H1 (cell line): ENCODE results near the gene TMEM63C. TPM values are rescaled to one million over a fixed set of nuclear protein-coding genes. Genes with fewer than 3 reads are reported as not detected.

Experiments
- CTCF ChIA-PET: fragments of 300-600 bp; sonication (Branson Sonifier 250); formaldehyde crosslinking; loops from one replicate; lab custom pipeline; 2021; ENCODE audit not compliant: partially characterized antibody; lab: Charles Lee
- POLR2A ChIA-PET: fragments of 300-600 bp; sonication (Branson Sonifier 250); formaldehyde crosslinking; loops from one replicate; lab custom pipeline; 2021; ENCODE audit warnings: inconsistent platforms; ENCODE audit not compliant: partially characterized antibody; lab: Charles Lee
- DNase-seq, 2 experiments: peaks; one replicate each; pipeline versions ENCODE4 v3.0.0 to v3.0.0-alpha.2; 2010 to 2022; ENCODE audit warnings: low spot score in 2 of 2, low read depth in 1 of 2, mixed read lengths in 1 of 2
- FAIRE-seq: peaks from 2 replicates; lab custom pipeline; 2011; peaks lifted over from hg19 to GRCh38; lab: Jason Lieb, UNC
- H2AFZ ChIP-seq: 2 replicates; pipeline ENCODE4 v1.8.1; 2012; ENCODE audit warnings: low read length, inconsistent platforms
- H2AK5ac ChIP-seq: 2 replicates; pipeline ENCODE4 v1.6.1; 2013; ENCODE audit warnings: low read depth, low read length
- H2BK120ac ChIP-seq: replicated peaks from 2 replicates; pipeline ENCODE3; 2013; ENCODE audit warnings: low read depth, low read length, inconsistent platforms
- H2BK12ac ChIP-seq: 2 replicates; pipeline ENCODE4 v1.6.1; 2013; ENCODE audit warnings: low read depth, low read length
- H2BK15ac ChIP-seq: 2 replicates; pipeline ENCODE4 v1.6.1; 2013; ENCODE audit warnings: low read length
- H2BK20ac ChIP-seq: 2 replicates; pipeline ENCODE4 v1.6.1; 2013; ENCODE audit warnings: low read length
- H2BK5ac ChIP-seq: 2 replicates; pipeline ENCODE4 v1.6.1; 2013; ENCODE audit warnings: low read depth, low read length
- H3K14ac ChIP-seq: 2 replicates; pipeline ENCODE4 v1.6.1; 2013; ENCODE audit warnings: inconsistent platforms; ENCODE audit not compliant: insufficient read length
- H3K18ac ChIP-seq: 2 replicates; pipeline ENCODE4 v1.6.1; 2013; ENCODE audit warnings: low read length; ENCODE audit errors: extremely low read depth
- H3K23ac ChIP-seq: 2 replicates; pipeline ENCODE4 v1.6.1; 2013; ENCODE audit warnings: inconsistent platforms; ENCODE audit not compliant: insufficient read length
- H3K23me2 ChIP-seq: 2 replicates; pipeline ENCODE4 v1.6.1; 2013; ENCODE audit warnings: low read depth, low read length
- H3K27ac ChIP-seq: 2 replicates; pipeline ENCODE4 v1.6.1; 2011; ENCODE audit warnings: low read depth, low read length, inconsistent platforms
- H3K27me3 ChIP-seq, 4 experiments: replicated peaks in 1 of 4; 1 replicate in 1 of 4; 2 replicates in 3 of 4; pipeline versions ENCODE4 v1.6.1 to v1.8.1; 2011 to 2013; ENCODE audit warnings: low read length in 3 of 4, mild to moderate bottlenecking in 3 of 4, inconsistent platforms in 2 of 4, mixed read lengths in 2 of 4, moderate library complexity in 1 of 4; ENCODE audit not compliant: control insufficient read depth in 3 of 4, insufficient read depth in 3 of 4; ENCODE audit errors: extremely low read depth in 1 of 4
- H3K36me3 ChIP-seq, 4 experiments: 2 replicates each; pipeline versions ENCODE4 v1.6.1 to v1.8.1; 2011 to 2013; ENCODE audit warnings: mild to moderate bottlenecking in 4 of 4, low read length in 3 of 4, moderate library complexity in 2 of 4, control low read depth in 1 of 4, inconsistent platforms in 1 of 4; ENCODE audit not compliant: insufficient read depth in 4 of 4, control insufficient read depth in 2 of 4
- H3K4ac ChIP-seq: replicated peaks from 2 replicates; pipeline ENCODE3; 2013; ENCODE audit warnings: low read length, low read depth, mixed read lengths, inconsistent platforms; ENCODE audit not compliant: insufficient read length
- H3K4me1 ChIP-seq, 4 experiments: replicated peaks in 1 of 4; 1 replicate in 1 of 4; 2 replicates in 3 of 4; pipeline versions ENCODE4 v1.6.1 to v1.8.1; 2011 to 2013; ENCODE audit warnings: low read length in 3 of 4, inconsistent platforms in 2 of 4, mixed read lengths in 1 of 4; ENCODE audit not compliant: insufficient read depth in 4 of 4, control insufficient read depth in 3 of 4
- H3K4me2 ChIP-seq, 2 experiments: 2 replicates each; pipeline versions ENCODE4 v1.6.1 to v1.8.1; 2011 to 2013; ENCODE audit warnings: low read depth in 2 of 2, low read length in 2 of 2, control low read depth in 1 of 2, inconsistent platforms in 1 of 2, mild to moderate bottlenecking in 1 of 2; ENCODE audit not compliant: insufficient read depth in 1 of 2
- H3K4me3 ChIP-seq, 4 experiments: fragments of 200-600, 300-600 bp in 1 of 4; sonication (generic), shearing (Covaris generic), sonication (Bioruptor Twin) in 1 of 4; 2 replicates each; pipeline versions ENCODE4 v1.5.1 to v1.8.1; 2011 to 2016; ENCODE audit warnings: low read length in 4 of 4, low read depth in 3 of 4, control low read depth in 2 of 4, inconsistent platforms in 2 of 4, mild to moderate bottlenecking in 2 of 4, mixed read lengths in 1 of 4, moderate library complexity in 1 of 4; ENCODE audit not compliant: insufficient read depth in 2 of 4; ENCODE audit errors: extremely low read depth in 1 of 4
- H3K56ac ChIP-seq: replicated peaks from 2 replicates; pipeline ENCODE3; 2013; ENCODE audit warnings: low read depth, mild to moderate bottlenecking, mixed read lengths, low read length, inconsistent platforms; ENCODE audit not compliant: insufficient read length
- H3K79me1 ChIP-seq: 2 replicates; pipeline ENCODE4 v1.6.1; 2013; ENCODE audit warnings: low read depth, low read length, control low read depth
- H3K79me2 ChIP-seq, 2 experiments: 2 replicates each; pipeline versions ENCODE4 v1.6.1 to v1.8.1; 2012 to 2013; ENCODE audit warnings: low read length in 2 of 2, mild to moderate bottlenecking in 2 of 2, inconsistent platforms in 1 of 2; ENCODE audit not compliant: insufficient read depth in 2 of 2, control insufficient read depth in 1 of 2
- H3K9ac ChIP-seq, 4 experiments: replicated peaks in 1 of 4; 1 replicate in 1 of 4; 2 replicates in 3 of 4; pipeline versions ENCODE4 v1.6.1 to v1.8.1; 2011 to 2013; ENCODE audit warnings: low read depth in 3 of 4, low read length in 3 of 4, control low read depth in 2 of 4, mild to moderate bottlenecking in 2 of 4, moderate library complexity in 2 of 4, inconsistent platforms in 1 of 4; ENCODE audit errors: extremely low read depth in 1 of 4
- H3K9me3 ChIP-seq, 2 experiments: 2 replicates each; pipeline versions ENCODE4 v1.6.1 to v1.8.1; 2012 to 2013; ENCODE audit warnings: mild to moderate bottlenecking in 2 of 2, moderate library complexity in 2 of 2, control low read depth in 1 of 2, inconsistent platforms in 1 of 2, low read depth in 1 of 2, low read length in 1 of 2, mixed read lengths in 1 of 2; ENCODE audit not compliant: insufficient read depth in 2 of 2
- H4K20me1 ChIP-seq, 2 experiments: replicated peaks in 1 of 2; 2 replicates each; pipeline versions ENCODE3 to v1.8.1; 2011 to 2013; ENCODE audit warnings: inconsistent platforms in 2 of 2, low read length in 2 of 2, mild to moderate bottlenecking in 1 of 2; ENCODE audit not compliant: insufficient read depth in 2 of 2, control insufficient read depth in 1 of 2
- H4K5ac ChIP-seq: 2 replicates; pipeline ENCODE4 v1.6.1; 2013; ENCODE audit warnings: low read length, low read depth, mixed read lengths, inconsistent platforms; ENCODE audit not compliant: insufficient read length
- H4K8ac ChIP-seq: 2 replicates; pipeline ENCODE4 v1.8.0; 2013; ENCODE audit warnings: mild to moderate bottlenecking, moderate library complexity, low read length, inconsistent platforms; ENCODE audit not compliant: insufficient read depth; ENCODE audit errors: extremely low read depth
- H4K91ac ChIP-seq: replicated peaks from 2 replicates; pipeline ENCODE3; 2013; ENCODE audit warnings: low read length, mixed read lengths, inconsistent platforms; ENCODE audit not compliant: insufficient read length
- CHD1 ChIP-seq: IDR thresholded peaks from 2 replicates; pipeline ENCODE4 v1.6.1; 2012; ENCODE audit warnings: low read depth, low read length, improper control_type of control experiment
- CHD2 ChIP-seq: IDR thresholded peaks from 2 replicates; pipeline ENCODE4 v1.6.1; 2012; ENCODE audit warnings: low read length, improper control_type of control experiment
- WGBS, 2 experiments: shearing (Covaris generic) in 1 of 2; methylation state at CpG; one replicate each; pipeline versions ENCODE4 v1.1.6 to v1.1.7; 2013 to 2015; ENCODE audit warnings: low lambda C conversion rate in 2 of 2, mixed read lengths in 2 of 2, inconsistent platforms in 1 of 2, low coverage in 1 of 2, missing lambda C conversion rate in 1 of 2; ENCODE audit not compliant: insufficient replicate concordance in 2 of 2, insufficient coverage in 1 of 2, insufficient read length in 1 of 2; ENCODE audit errors: extremely low coverage in 1 of 2, missing lambda C conversion rate in 1 of 2; 5-methylcytosine and 5-hydroxymethylcytosine counted together
- polyA plus RNA-seq, 7 experiments: library from polyadenylated mRNA; depleted of rRNA in 3 of 7; stranded (reverse) in 5 of 7; unstranded in 2 of 7; fragments of >200 nt in 5 of 7; fragments of 200-250 nt in 2 of 7; gene quantifications; 1 replicate in 5 of 7; 2 replicates in 1 of 7; 4 replicates in 1 of 7; pipeline versions ENCODE4 v1.2.1 to v1.2.3, GENCODE V29; 2011 to 2013; ENCODE audit warnings: missing spikeins in 2 of 7, mixed read lengths in 2 of 7
- total RNA-seq: library from RNA; stranded (reverse); fragmentation: NEBNext Ultra II Directional; extraction: Animal tissue kit (Norgen Biotek cat#: 25700); gene quantifications from 2 replicates; pipeline ENCODE4 v1.2.1, GENCODE V29; 2021

Gene TMEM63C
- total and polyA plus RNA-seq, 2 of the 8 experiments (the other 6 are each of a cell fraction or from before 2014, with no cell fraction given): 3.0 to 7.6 TPM

- POLR2A ChIA-PET: interaction anchor here (0.9 to 2.4 kb wide), 4 partner anchors 8 to 88 kb away, joined by 3 to 6 read pairs (median 4); no protein-coding TSS in a partner anchor
- no peaks in the 10 kb centered on the region for H3K79me1 ChIP-seq
- H3K23me2 ChIP-seq: 0 out of 2 replicates have a peak, but pooled peaks cover 2% of the 10 kb centered on the region
- no peak overlapping the region for H2AFZ ChIP-seq
- WGBS, 2 experiments: 79 to 100% methylated on average over 6 of the region's 23 CpGs
- H3K18ac ChIP-seq: no peak overlapping the region; the same call in 1 of the 2 replicates
- no peak overlapping the region for H3K4ac ChIP-seq
- H3K79me2 ChIP-seq: no peaks in the 10 kb centered on the region
- H2BK15ac ChIP-seq: no peak overlapping the region
- H4K5ac ChIP-seq: no peak overlapping the region
- H4K8ac ChIP-seq: no peak overlapping the region
- no peaks in the 10 kb centered on the region for H3K27me3 ChIP-seq
- H3K9me3 ChIP-seq: no peaks in the 10 kb centered on the region
- FAIRE-seq (no peak), DNase-seq (no peak)
- no peak overlapping the region for H3K56ac ChIP-seq
- no peak overlapping the region for H3K4me3 ChIP-seq
- CTCF ChIA-PET: interaction anchor here (0.7 to 19.8 kb wide), 8 partner anchors 8 to 96 kb away, joined by 3 to 233 read pairs (median 4); no protein-coding TSS in a partner anchor
- no peak overlapping the region; a peak in 1 of 4 replicates for H3K4me2 ChIP-seq
- no peak overlapping the region for H3K14ac ChIP-seq
- H4K91ac ChIP-seq: no peak overlapping the region
- H2AK5ac ChIP-seq: peak overlapping the region; percentile 16; the same call in 1 of the 2 replicates
- H2BK120ac ChIP-seq: no peak overlapping the region
- peak overlapping the region; percentile 68; the same call in 1 of the 2 replicates for H2BK12ac ChIP-seq
- peak overlapping the region; percentile 97 for H2BK20ac ChIP-seq
- H3K23ac ChIP-seq: no peak overlapping the region
- H4K20me1 ChIP-seq: no peaks in the 10 kb centered on the region
- no peak overlapping the region for H2BK5ac ChIP-seq
- no peak overlapping the region for H3K9ac ChIP-seq
- H3K27ac ChIP-seq: no peak overlapping the region
- no peaks in the 10 kb centered on the region for H3K36me3 ChIP-seq
- peaks cover 18 to 48% (median 30%) of the 10 kb centered on the region in 4 experiments for H3K4me1 ChIP-seq
- TF ChIP-seq CHD2: no peak
- no peak for TF ChIP-seq CHD1
Measured at GRCh38 chr14:77221241-77221871, 39.8 kb downstream of the TMEM63C start.
